HUES48 (cell line): ENCODE data around the gene RASGRP3.
A peak's percentile ranks its signal among the peaks of the same experiment; 100 is the strongest.

Experiments used
- H3K27ac ChIP-seq: one replicate; pipeline ENCODE4 v1.7.0; 2013; ENCODE audit warnings: low read depth, low read length, inconsistent platforms
- H3K27me3 ChIP-seq: 2 replicates; pipeline ENCODE4 v1.6.1; 2013; ENCODE audit warnings: mild to moderate bottlenecking, low read length; ENCODE audit not compliant: control insufficient read depth, insufficient read depth
- H3K36me3 ChIP-seq: 2 replicates; pipeline ENCODE4 v1.6.1; 2013; ENCODE audit warnings: low read length; ENCODE audit not compliant: control insufficient read depth, insufficient read depth
- H3K4me1 ChIP-seq: 2 replicates; pipeline ENCODE4 v1.6.1; 2013; ENCODE audit warnings: mild to moderate bottlenecking, low read length; ENCODE audit not compliant: control insufficient read depth, insufficient read depth
- H3K4me3 ChIP-seq: 2 replicates; pipeline ENCODE4 v1.5.1; 2013; ENCODE audit warnings: mild to moderate bottlenecking, low read depth, low read length
- H3K9ac ChIP-seq: 2 replicates; pipeline ENCODE4 v1.6.1; 2013; ENCODE audit warnings: mild to moderate bottlenecking, low read depth, low read length, moderate library complexity
- H3K9me3 ChIP-seq: 2 replicates; pipeline ENCODE4 v1.6.1; 2013; ENCODE audit warnings: low read length; ENCODE audit not compliant: control insufficient read depth, insufficient read depth

Gene RASGRP3

GRCh38 chr2:33476131-33476792 lies at the start of gene RASGRP3:
Gene RASGRP3, plus strand, starts transcription at chr2:33476649. Its CDS starts 38,488 bp downstream, at chr2:33515137.
- Histone ChIP-seq H3K4me1 (peaks cover 7% of the 10 kb centered on the region), H3K27me3 (no peaks in the 10 kb centered on the region), H3K27ac (peak within 1 kb of the TSS; percentile 38), H3K4me3 (peak within 1 kb of the TSS; percentile 51), H3K36me3 (no peaks in the 10 kb centered on the region), H3K9ac (no peak within 1 kb of the TSS), H3K9me3 (no peaks in the 10 kb centered on the region)

- Histone ChIP-seq H3K27ac (no peak overlapping the region), H3K27me3 (no peaks in the 10 kb centered on the region)
Observed at GRCh38 chr2:33426666-33427231, 49.7 kb upstream of the RASGRP3 start.

DNA sequence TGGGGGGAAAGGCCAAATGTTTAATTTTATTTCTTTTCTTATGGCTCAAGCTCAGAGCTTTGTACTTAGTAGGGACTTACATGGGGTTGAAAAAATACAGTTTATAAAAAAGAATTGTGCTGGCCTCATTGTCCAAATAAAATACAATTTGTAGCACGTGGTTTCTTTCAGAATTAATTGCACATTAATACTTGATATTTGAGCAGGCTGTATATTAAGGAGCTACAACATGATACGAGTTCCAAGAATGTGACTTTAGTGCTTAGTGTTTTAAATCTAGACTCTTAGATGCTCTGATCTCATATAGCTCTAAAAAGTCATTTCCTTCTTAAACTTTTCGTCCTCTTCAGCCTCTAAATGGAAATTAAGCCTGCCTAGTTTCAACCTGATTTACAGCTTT lies 46.4 kb upstream of the RASGRP3 start:
- Histone ChIP-seq H3K4me3 (no peak overlapping the region), H3K27me3 (no peaks in the 10 kb centered on the region), H3K36me3 (no peaks in the 10 kb centered on the region), H3K9me3 (no peaks in the 10 kb centered on the region), H3K9ac (no peak overlapping the region), H3K4me1 (no peaks in the 10 kb centered on the region), H3K27ac (no peak overlapping the region)

More at GRCh38 chr2:33426666-33427231, 49.7 kb upstream of the RASGRP3 start:
- Histone ChIP-seq H3K9ac (no peak overlapping the region), H3K4me1 (no peaks in the 10 kb centered on the region), H3K36me3 (no peaks in the 10 kb centered on the region), H3K9me3 (no peaks in the 10 kb centered on the region), H3K4me3 (no peak overlapping the region)

DNA sequence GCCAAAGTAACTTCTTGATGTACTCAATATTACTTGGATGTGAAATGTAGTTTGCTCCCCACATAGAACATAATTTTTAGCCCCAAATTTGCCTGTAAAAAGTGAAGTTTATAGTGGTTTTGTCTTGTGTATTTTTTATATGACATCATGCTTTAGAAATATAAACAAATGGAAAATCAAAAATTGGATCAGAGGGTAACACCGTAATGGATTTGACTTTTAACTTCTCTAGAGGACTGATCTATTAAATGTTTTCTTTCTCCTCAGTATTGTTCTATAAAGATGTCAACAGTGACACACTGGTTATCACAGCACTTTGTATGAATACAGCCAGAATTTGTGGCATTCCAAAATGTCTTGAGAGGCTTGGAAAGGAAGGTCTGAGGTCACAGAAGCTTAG lies 45.6 kb upstream of the RASGRP3 start:
- Histone ChIP-seq H3K4me1 (no peaks in the 10 kb centered on the region), H3K36me3 (no peaks in the 10 kb centered on the region), H3K9ac (no peak overlapping the region), H3K27ac (no peak overlapping the region), H3K4me3 (no peak overlapping the region), H3K27me3 (no peaks in the 10 kb centered on the region), H3K9me3 (no peaks in the 10 kb centered on the region)

GRCh38 chr2:33432871-33433270 lies 43.6 kb upstream of the RASGRP3 start:
- Histone ChIP-seq H3K9me3 (no peaks in the 10 kb centered on the region), H3K4me1 (no peaks in the 10 kb centered on the region; the same call in 1 of the 2 replicates), H3K9ac (no peak overlapping the region), H3K27ac (no peak overlapping the region), H3K4me3 (no peak overlapping the region), H3K36me3 (no peaks in the 10 kb centered on the region), H3K27me3 (no peaks in the 10 kb centered on the region)

GRCh38 chr2:33433279-33434235 lies 42.9 kb upstream of the RASGRP3 start:
- Histone ChIP-seq H3K9me3 (no peaks in the 10 kb centered on the region), H3K9ac (no peak overlapping the region), H3K4me3 (no peak overlapping the region), H3K27me3 (no peaks in the 10 kb centered on the region), H3K36me3 (no peaks in the 10 kb centered on the region), H3K4me1 (no peaks in the 10 kb centered on the region; the same call in 1 of the 2 replicates), H3K27ac (no peak overlapping the region)

DNA sequence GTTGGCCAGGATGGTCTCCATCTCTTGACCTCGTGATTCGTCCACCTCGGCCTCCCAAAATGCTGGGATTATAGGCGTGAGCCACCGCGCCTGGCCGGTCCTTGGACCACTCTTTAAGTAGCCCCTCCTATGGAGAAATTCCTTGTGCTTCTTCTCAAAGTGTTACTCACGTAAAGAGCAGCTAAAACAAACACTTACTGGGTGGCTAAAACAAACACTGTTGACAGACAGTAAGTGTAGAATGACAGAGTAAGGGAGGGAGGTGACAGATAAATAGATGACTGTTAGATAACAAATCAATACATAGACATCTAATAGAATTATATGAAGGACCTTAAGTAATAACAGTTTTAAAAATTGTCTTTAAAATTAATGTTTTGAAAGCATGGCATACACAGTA lies 40.9 kb upstream of the RASGRP3 start:
- H3K9ac ChIP-seq: no peak overlapping the region

DNA sequence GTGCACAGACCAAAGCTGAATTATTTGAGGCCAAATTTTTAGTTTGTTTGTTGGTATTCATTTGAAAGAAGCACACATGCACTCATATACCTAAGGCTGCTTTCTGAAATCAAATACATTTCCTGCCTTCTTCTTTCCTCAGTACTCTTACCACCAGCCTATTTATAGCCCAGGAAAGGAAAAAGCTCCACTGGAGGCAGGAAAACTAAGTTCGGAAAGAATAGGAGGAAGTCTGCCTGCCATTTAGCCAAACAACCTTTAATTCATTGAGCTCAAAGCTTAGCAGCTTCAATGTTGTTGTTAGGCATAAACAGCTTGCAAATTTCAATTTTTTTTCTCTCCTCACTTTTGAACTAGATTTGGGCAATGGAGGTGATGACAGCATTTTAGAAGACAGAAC lies 40.4 kb upstream of the RASGRP3 start:
- no peaks in the 10 kb centered on the region for H3K36me3 ChIP-seq
- H3K27me3 ChIP-seq: no peaks in the 10 kb centered on the region
- H3K4me3 ChIP-seq: no peak overlapping the region
- H3K27ac ChIP-seq: no peak overlapping the region
- no peaks in the 10 kb centered on the region; the same call in 1 of the 2 replicates for H3K4me1 ChIP-seq
- H3K9ac ChIP-seq: no peak overlapping the region
- no peaks in the 10 kb centered on the region for H3K9me3 ChIP-seq

More for the DNA sequence above, 40.9 kb upstream of the RASGRP3 start:
- Histone ChIP-seq H3K9me3 (no peaks in the 10 kb centered on the region), H3K27ac (no peak overlapping the region), H3K36me3 (no peaks in the 10 kb centered on the region), H3K4me1 (no peaks in the 10 kb centered on the region; the same call in 1 of the 2 replicates), H3K27me3 (no peaks in the 10 kb centered on the region), H3K4me3 (no peak overlapping the region)

GRCh38 chr2:33437297-33437696 lies 39.2 kb upstream of the RASGRP3 start:
- H3K9me3 ChIP-seq: no peaks in the 10 kb centered on the region
- no peaks in the 10 kb centered on the region for H3K36me3 ChIP-seq
- H3K9ac ChIP-seq: no peak overlapping the region
- no peaks in the 10 kb centered on the region for H3K27me3 ChIP-seq
- H3K4me1 ChIP-seq: no peaks in the 10 kb centered on the region; the same call in 1 of the 2 replicates
- H3K27ac ChIP-seq: no peak overlapping the region
- no peak overlapping the region for H3K4me3 ChIP-seq

DNA sequence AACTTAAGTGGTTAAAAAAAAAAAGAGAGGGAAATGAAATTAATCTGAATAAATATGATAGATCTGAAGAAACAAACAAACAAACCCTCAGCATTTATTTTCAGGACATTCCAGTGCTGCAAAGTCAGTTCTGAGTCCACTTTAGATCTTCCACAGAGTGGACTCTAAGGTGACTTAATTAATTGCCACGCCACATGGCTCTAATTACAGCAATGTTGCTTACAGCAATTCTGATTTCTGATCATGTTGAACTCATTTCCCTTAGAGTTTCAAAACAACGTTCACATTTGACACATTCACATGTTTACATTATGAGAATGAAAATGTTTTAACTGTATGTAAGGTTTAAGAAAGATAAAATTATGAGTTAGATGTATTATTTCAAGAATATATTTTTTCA lies 38.6 kb upstream of the RASGRP3 start:
- H3K36me3 ChIP-seq: no peaks in the 10 kb centered on the region
- H3K27me3 ChIP-seq: no peaks in the 10 kb centered on the region
- H3K4me3 ChIP-seq: no peak overlapping the region
- H3K27ac ChIP-seq: no peak overlapping the region
- H3K9me3 ChIP-seq: no peaks in the 10 kb centered on the region
- H3K4me1 ChIP-seq: no peaks in the 10 kb centered on the region; the same call in 1 of the 2 replicates
- no peak overlapping the region for H3K9ac ChIP-seq
